H1 (cell line): ENCODE data around the gene GBP5. TPM values are rescaled to one million over a fixed set of nuclear protein-coding genes. Genes with fewer than 3 reads are reported as not detected.

Experiments
- CTCF ChIA-PET: fragments of 300-600 bp; sonication (Branson Sonifier 250); formaldehyde crosslinking; loops from one replicate; lab custom pipeline; 2021; ENCODE audit not compliant: partially characterized antibody; lab: Charles Lee
- POLR2A ChIA-PET: fragments of 300-600 bp; sonication (Branson Sonifier 250); formaldehyde crosslinking; loops from one replicate; lab custom pipeline; 2021; ENCODE audit warnings: inconsistent platforms; ENCODE audit not compliant: partially characterized antibody; lab: Charles Lee
- DNase-seq, 2 experiments: peaks; one replicate each; pipeline versions ENCODE4 v3.0.0 to v3.0.0-alpha.2; 2010 to 2022; ENCODE audit warnings: low spot score in 2 of 2, low read depth in 1 of 2, mixed read lengths in 1 of 2
- FAIRE-seq: peaks from 2 replicates; lab custom pipeline; 2011; peaks lifted over from hg19 to GRCh38; lab: Jason Lieb, UNC
- H2AFZ ChIP-seq: 2 replicates; pipeline ENCODE4 v1.8.1; 2012; ENCODE audit warnings: low read length, inconsistent platforms
- H2AK5ac ChIP-seq: 2 replicates; pipeline ENCODE4 v1.6.1; 2013; ENCODE audit warnings: low read depth, low read length
- H2BK120ac ChIP-seq: replicated peaks from 2 replicates; pipeline ENCODE3; 2013; ENCODE audit warnings: low read depth, low read length, inconsistent platforms
- H2BK12ac ChIP-seq: 2 replicates; pipeline ENCODE4 v1.6.1; 2013; ENCODE audit warnings: low read depth, low read length
- H2BK15ac ChIP-seq: 2 replicates; pipeline ENCODE4 v1.6.1; 2013; ENCODE audit warnings: low read length
- H2BK20ac ChIP-seq: 2 replicates; pipeline ENCODE4 v1.6.1; 2013; ENCODE audit warnings: low read length
- H2BK5ac ChIP-seq: 2 replicates; pipeline ENCODE4 v1.6.1; 2013; ENCODE audit warnings: low read depth, low read length
- H3K14ac ChIP-seq: 2 replicates; pipeline ENCODE4 v1.6.1; 2013; ENCODE audit warnings: inconsistent platforms; ENCODE audit not compliant: insufficient read length
- H3K18ac ChIP-seq: 2 replicates; pipeline ENCODE4 v1.6.1; 2013; ENCODE audit warnings: low read length; ENCODE audit errors: extremely low read depth
- H3K23ac ChIP-seq: 2 replicates; pipeline ENCODE4 v1.6.1; 2013; ENCODE audit warnings: inconsistent platforms; ENCODE audit not compliant: insufficient read length
- H3K23me2 ChIP-seq: 2 replicates; pipeline ENCODE4 v1.6.1; 2013; ENCODE audit warnings: low read depth, low read length
- H3K27ac ChIP-seq: 2 replicates; pipeline ENCODE4 v1.6.1; 2011; ENCODE audit warnings: low read depth, low read length, inconsistent platforms
- H3K27me3 ChIP-seq, 4 experiments: replicated peaks in 1 of 4; 1 replicate in 1 of 4; 2 replicates in 3 of 4; pipeline versions ENCODE4 v1.6.1 to v1.8.1; 2011 to 2013; ENCODE audit warnings: low read length in 3 of 4, mild to moderate bottlenecking in 3 of 4, inconsistent platforms in 2 of 4, mixed read lengths in 2 of 4, moderate library complexity in 1 of 4; ENCODE audit not compliant: control insufficient read depth in 3 of 4, insufficient read depth in 3 of 4; ENCODE audit errors: extremely low read depth in 1 of 4
- H3K36me3 ChIP-seq, 4 experiments: 2 replicates each; pipeline versions ENCODE4 v1.6.1 to v1.8.1; 2011 to 2013; ENCODE audit warnings: mild to moderate bottlenecking in 4 of 4, low read length in 3 of 4, moderate library complexity in 2 of 4, control low read depth in 1 of 4, inconsistent platforms in 1 of 4; ENCODE audit not compliant: insufficient read depth in 4 of 4, control insufficient read depth in 2 of 4
- H3K4ac ChIP-seq: replicated peaks from 2 replicates; pipeline ENCODE3; 2013; ENCODE audit warnings: low read length, low read depth, mixed read lengths, inconsistent platforms; ENCODE audit not compliant: insufficient read length
- H3K4me1 ChIP-seq, 4 experiments: replicated peaks in 1 of 4; 1 replicate in 1 of 4; 2 replicates in 3 of 4; pipeline versions ENCODE4 v1.6.1 to v1.8.1; 2011 to 2013; ENCODE audit warnings: low read length in 3 of 4, inconsistent platforms in 2 of 4, mixed read lengths in 1 of 4; ENCODE audit not compliant: insufficient read depth in 4 of 4, control insufficient read depth in 3 of 4
- H3K4me2 ChIP-seq, 2 experiments: 2 replicates each; pipeline versions ENCODE4 v1.6.1 to v1.8.1; 2011 to 2013; ENCODE audit warnings: low read depth in 2 of 2, low read length in 2 of 2, control low read depth in 1 of 2, inconsistent platforms in 1 of 2, mild to moderate bottlenecking in 1 of 2; ENCODE audit not compliant: insufficient read depth in 1 of 2
- H3K4me3 ChIP-seq, 4 experiments: fragments of 200-600, 300-600 bp in 1 of 4; sonication (generic), shearing (Covaris generic), sonication (Bioruptor Twin) in 1 of 4; 2 replicates each; pipeline versions ENCODE4 v1.5.1 to v1.8.1; 2011 to 2016; ENCODE audit warnings: low read length in 4 of 4, low read depth in 3 of 4, control low read depth in 2 of 4, inconsistent platforms in 2 of 4, mild to moderate bottlenecking in 2 of 4, mixed read lengths in 1 of 4, moderate library complexity in 1 of 4; ENCODE audit not compliant: insufficient read depth in 2 of 4; ENCODE audit errors: extremely low read depth in 1 of 4
- H3K56ac ChIP-seq: replicated peaks from 2 replicates; pipeline ENCODE3; 2013; ENCODE audit warnings: low read depth, mild to moderate bottlenecking, mixed read lengths, low read length, inconsistent platforms; ENCODE audit not compliant: insufficient read length
- H3K79me1 ChIP-seq: 2 replicates; pipeline ENCODE4 v1.6.1; 2013; ENCODE audit warnings: low read depth, low read length, control low read depth
- H3K79me2 ChIP-seq, 2 experiments: 2 replicates each; pipeline versions ENCODE4 v1.6.1 to v1.8.1; 2012 to 2013; ENCODE audit warnings: low read length in 2 of 2, mild to moderate bottlenecking in 2 of 2, inconsistent platforms in 1 of 2; ENCODE audit not compliant: insufficient read depth in 2 of 2, control insufficient read depth in 1 of 2
- H3K9ac ChIP-seq, 4 experiments: replicated peaks in 1 of 4; 1 replicate in 1 of 4; 2 replicates in 3 of 4; pipeline versions ENCODE4 v1.6.1 to v1.8.1; 2011 to 2013; ENCODE audit warnings: low read depth in 3 of 4, low read length in 3 of 4, control low read depth in 2 of 4, mild to moderate bottlenecking in 2 of 4, moderate library complexity in 2 of 4, inconsistent platforms in 1 of 4; ENCODE audit errors: extremely low read depth in 1 of 4
- H3K9me3 ChIP-seq, 2 experiments: 2 replicates each; pipeline versions ENCODE4 v1.6.1 to v1.8.1; 2012 to 2013; ENCODE audit warnings: mild to moderate bottlenecking in 2 of 2, moderate library complexity in 2 of 2, control low read depth in 1 of 2, inconsistent platforms in 1 of 2, low read depth in 1 of 2, low read length in 1 of 2, mixed read lengths in 1 of 2; ENCODE audit not compliant: insufficient read depth in 2 of 2
- H4K20me1 ChIP-seq, 2 experiments: replicated peaks in 1 of 2; 2 replicates each; pipeline versions ENCODE3 to v1.8.1; 2011 to 2013; ENCODE audit warnings: inconsistent platforms in 2 of 2, low read length in 2 of 2, mild to moderate bottlenecking in 1 of 2; ENCODE audit not compliant: insufficient read depth in 2 of 2, control insufficient read depth in 1 of 2
- H4K5ac ChIP-seq: 2 replicates; pipeline ENCODE4 v1.6.1; 2013; ENCODE audit warnings: low read length, low read depth, mixed read lengths, inconsistent platforms; ENCODE audit not compliant: insufficient read length
- H4K8ac ChIP-seq: 2 replicates; pipeline ENCODE4 v1.8.0; 2013; ENCODE audit warnings: mild to moderate bottlenecking, moderate library complexity, low read length, inconsistent platforms; ENCODE audit not compliant: insufficient read depth; ENCODE audit errors: extremely low read depth
- H4K91ac ChIP-seq: replicated peaks from 2 replicates; pipeline ENCODE3; 2013; ENCODE audit warnings: low read length, mixed read lengths, inconsistent platforms; ENCODE audit not compliant: insufficient read length
- CEBPB ChIP-seq: IDR thresholded peaks from 2 replicates; pipeline ENCODE4 v1.6.1; 2012; ENCODE audit warnings: low read depth, low read length
- JUN ChIP-seq: IDR thresholded peaks from 2 replicates; pipeline ENCODE4 v1.6.1; 2011; ENCODE audit warnings: low read depth, mild to moderate bottlenecking, improper control_type of control experiment, low read length
- SIX5 ChIP-seq: IDR thresholded peaks from 2 replicates; pipeline ENCODE4 v1.6.1; 2011; ENCODE audit warnings: mild to moderate bottlenecking, low read depth, low read length
- USF2 ChIP-seq: IDR thresholded peaks from 2 replicates; pipeline ENCODE4 v1.6.1; 2011; ENCODE audit warnings: low read length, improper control_type of control experiment
- WGBS, 2 experiments: shearing (Covaris generic) in 1 of 2; methylation state at CpG; one replicate each; pipeline versions ENCODE4 v1.1.6 to v1.1.7; 2013 to 2015; ENCODE audit warnings: low lambda C conversion rate in 2 of 2, mixed read lengths in 2 of 2, inconsistent platforms in 1 of 2, low coverage in 1 of 2, missing lambda C conversion rate in 1 of 2; ENCODE audit not compliant: insufficient replicate concordance in 2 of 2, insufficient coverage in 1 of 2, insufficient read length in 1 of 2; ENCODE audit errors: extremely low coverage in 1 of 2, missing lambda C conversion rate in 1 of 2; 5-methylcytosine and 5-hydroxymethylcytosine counted together
- polyA plus RNA-seq, 7 experiments: library from polyadenylated mRNA; depleted of rRNA in 3 of 7; stranded (reverse) in 5 of 7; unstranded in 2 of 7; fragments of >200 nt in 5 of 7; fragments of 200-250 nt in 2 of 7; gene quantifications; 1 replicate in 5 of 7; 2 replicates in 1 of 7; 4 replicates in 1 of 7; pipeline versions ENCODE4 v1.2.1 to v1.2.3, GENCODE V29; 2011 to 2013; ENCODE audit warnings: missing spikeins in 2 of 7, mixed read lengths in 2 of 7
- total RNA-seq: library from RNA; stranded (reverse); fragmentation: NEBNext Ultra II Directional; extraction: Animal tissue kit (Norgen Biotek cat#: 25700); gene quantifications from 2 replicates; pipeline ENCODE4 v1.2.1, GENCODE V29; 2021

The GBP5 gene
- total and polyA plus RNA-seq, 2 of the 8 experiments (the other 6 are each of a cell fraction or from before 2014, with no cell fraction given) = not detected

GRCh38 chr1:89273324-89273778 lies 691 bp upstream of the GBP5 start:
- Histone ChIP-seq H4K20me1 (no peaks in the 10 kb centered on the region), H3K79me2 (no peaks in the 10 kb centered on the region), H2BK120ac (no peak overlapping the region), H3K9ac (no peak overlapping the region), H2AK5ac (no peak overlapping the region), H3K56ac (no peak overlapping the region), H2BK12ac (no peak overlapping the region), H3K27ac (no peak overlapping the region), H3K23ac (no peak overlapping the region), H3K9me3 (peaks cover 0 to 6% of the 10 kb centered on the region in 2 experiments; a peak in 1 of 4 replicates), H3K4me3 (no peak overlapping the region), H3K4ac (no peak overlapping the region), H3K18ac (no peak overlapping the region), H4K91ac (no peak overlapping the region), H3K79me1 (no peaks in the 10 kb centered on the region), H3K36me3 (no peaks in the 10 kb centered on the region), H2BK20ac (no peak overlapping the region), H2BK15ac (no peak overlapping the region), H4K8ac (peak overlapping the region; percentile 68; the same call in 1 of the 2 replicates), H3K4me2 (no peak overlapping the region), H2BK5ac (no peak overlapping the region), H3K23me2 (no peaks in the 10 kb centered on the region), H2AFZ (no peak overlapping the region), H3K27me3 (no peaks in the 10 kb centered on the region), H3K14ac (no peak overlapping the region), H4K5ac (no peak overlapping the region), H3K4me1 (no peaks in the 10 kb centered on the region)
- FAIRE-seq (no peak), DNase-seq (no peak)
- CTCF ChIA-PET = no interaction called here
- TF ChIP-seq SIX5 (no peak), USF2 (no peak), JUN (no peak), CEBPB (no peak)
- WGBS, 2 experiments = 93% methylated on average over 12 of the region's 13 CpGs; no CpG with 5 or more reads in 1 of the 2 experiments
- POLR2A ChIA-PET = interaction anchor here (1.0 kb wide), 1 partner anchor 192 kb away, joined by 3 read pairs; no protein-coding TSS in a partner anchor
